COLO829 (cell line): ENCODE data around the gene PNMT.

Experiments
- DNase-seq: peaks from one replicate; pipeline ENCODE4 v3.0.0; 2012; ENCODE audit warnings: low spot score

Gene PNMT

GRCh38 chr17:39653662-39654331 lies 14.5 kb upstream of the PNMT start:
- peak; percentile 70 for DNase-seq

GRCh38 chr17:39655105-39655504 lies 13.1 kb upstream of the PNMT start:
- DNase-seq: no peak

- DNase-seq: no peak
These were observed 9.9 kb upstream of the PNMT start for GRCh38 chr17:39658346-39658745.

- no peak for DNase-seq
These were observed 9.5 kb upstream of the PNMT start for GRCh38 chr17:39658760-39659159.

GRCh38 chr17:39659279-39660010 lies 8.8 kb upstream of the PNMT start:
- DNase-seq: no peak

GRCh38 chr17:39660011-39660360 lies 8.3 kb upstream of the PNMT start:
- DNase-seq: no peak

- no peak for DNase-seq
These were observed 7.6 kb upstream of the PNMT start for GRCh38 chr17:39660397-39661385.

- DNase-seq: no peak
These were observed 6.3 kb upstream of the PNMT start for GRCh38 chr17:39661744-39662541.

GRCh38 chr17:39662551-39663339 lies 5.5 kb upstream of the PNMT start:
- DNase-seq: no peak

- DNase-seq: no peak
These were observed 4.9 kb upstream of the PNMT start for GRCh38 chr17:39663340-39663687.

GRCh38 chr17:39663688-39664580 lies 4.3 kb upstream of the PNMT start:
- no peak for DNase-seq

- no peak for DNase-seq
These were observed 3.4 kb upstream of the PNMT start, which contains the start of gene TCAP for GRCh38 chr17:39664581-39665561. TSS of gene TCAP (plus strand) at chr17:39665349. CDS start at chr17:39665360, 11 bp downstream.

GRCh38 chr17:39665642-39666224 lies 2.5 kb upstream of the PNMT start:
- DNase-seq: no peak

- no peak for DNase-seq
These were observed 2.0 kb upstream of the PNMT start for GRCh38 chr17:39666231-39666600.

GRCh38 chr17:39666601-39667261 lies 1.5 kb upstream of the PNMT start:
- no peak for DNase-seq

- no peak for DNase-seq
These were observed 850 bp upstream of the PNMT start for GRCh38 chr17:39667262-39667944.
